IMR-90 (cell line): ENCODE results near the gene EGFL8. TPM values are rescaled to one million over a fixed set of nuclear protein-coding genes. Genes with fewer than 3 reads are reported as not detected.

ENCODE experiments used
- ATAC-seq: fragments of 200-7000 bp; cut with Tn5 transposase; 2 replicates; pipeline ENCODE4 v1.9.1; 2020; ENCODE audit warnings: low read depth, mild to moderate bottlenecking, moderate library complexity
- BruUV-seq: library from RNA; stranded (reverse); fragments of 400-500 nt; replicated peaks from 2 replicates; lab custom pipeline; 2021; lab: Mats Ljungman, UMichigan
- CTCF ChIA-PET: fragments of 300-600 bp; formaldehyde crosslinking; extraction: SDS; loops from one replicate; lab custom pipeline; 2021; ENCODE audit warnings: antibody characterized with exemption; lab: Yijun Ruan, JAX
- POLR2A ChIA-PET: fragments of 300-600 bp; sonication (Branson Sonifier 250); formaldehyde crosslinking; loops from one replicate; lab custom pipeline; 2022; ENCODE audit warnings: antibody characterized with exemption; ENCODE audit not compliant: unreplicated experiment; lab: Charles Lee
- DNase-seq: peaks from one replicate; pipeline ENCODE4 v3.0.0; 2013
- H2AFZ ChIP-seq: replicated peaks from 2 replicates; pipeline ENCODE3; 2013; ENCODE audit warnings: low read length, mild to moderate bottlenecking; ENCODE audit not compliant: poor library complexity
- H2AK5ac ChIP-seq: 2 replicates; pipeline ENCODE4 v1.6.1; 2013; ENCODE audit warnings: low read depth, low read length, inconsistent platforms
- H2AK9ac ChIP-seq: replicated peaks from 2 replicates; pipeline ENCODE3; 2013; ENCODE audit warnings: mild to moderate bottlenecking, low read depth, low read length, moderate library complexity; ENCODE audit not compliant: poor library complexity
- H2BK120ac ChIP-seq: 2 replicates; pipeline ENCODE4 v1.6.1; 2013; ENCODE audit warnings: low read depth, low read length, inconsistent platforms
- H2BK15ac ChIP-seq: 3 replicates; pipeline ENCODE4 v1.6.1; 2013; ENCODE audit warnings: low read depth, low read length, inconsistent platforms
- H2BK20ac ChIP-seq: 2 replicates; pipeline ENCODE4 v1.6.1; 2013; ENCODE audit warnings: low read depth, mild to moderate bottlenecking, inconsistent platforms, low read length, moderate library complexity
- H2BK5ac ChIP-seq: 2 replicates; pipeline ENCODE4 v1.6.1; 2013; ENCODE audit warnings: mild to moderate bottlenecking, low read depth, low read length, inconsistent platforms; ENCODE audit not compliant: poor library complexity, severe bottlenecking
- H3K14ac ChIP-seq: replicated peaks from 2 replicates; pipeline ENCODE4 v1.6.1; 2013; ENCODE audit warnings: low read depth, low read length, inconsistent platforms
- H3K18ac ChIP-seq: 2 replicates; pipeline ENCODE4 v1.6.1; 2013; ENCODE audit warnings: low read depth, low read length, control low read depth
- H3K23ac ChIP-seq: 2 replicates; pipeline ENCODE4 v1.6.1; 2013; ENCODE audit warnings: low read depth, low read length, inconsistent platforms
- H3K27ac ChIP-seq: 2 replicates; pipeline ENCODE4 v1.5.1; 2013; ENCODE audit warnings: mild to moderate bottlenecking, control low read depth, low read length; ENCODE audit not compliant: insufficient read depth
- H3K27me3 ChIP-seq: 2 replicates; pipeline ENCODE4 v1.6.1; 2013; ENCODE audit warnings: low read length; ENCODE audit not compliant: control insufficient read depth, insufficient read depth
- H3K36me3 ChIP-seq: 2 replicates; pipeline ENCODE4 v1.6.1; 2013; ENCODE audit warnings: low read length, mixed read lengths; ENCODE audit not compliant: control insufficient read depth, insufficient read depth
- H3K4ac ChIP-seq: 2 replicates; pipeline ENCODE4 v1.6.1; 2013; ENCODE audit warnings: low read depth, low read length, inconsistent platforms
- H3K4me1 ChIP-seq: 2 replicates; pipeline ENCODE4 v1.6.1; 2013; ENCODE audit warnings: low read length, mixed read lengths; ENCODE audit not compliant: control insufficient read depth, insufficient read depth
- H3K4me2 ChIP-seq: 2 replicates; pipeline ENCODE4 v1.6.1; 2013; ENCODE audit warnings: low read depth, mild to moderate bottlenecking, control low read depth, low read length, moderate library complexity
- H3K4me3 ChIP-seq: 2 replicates; pipeline ENCODE4 v1.5.1; 2013; ENCODE audit warnings: low read depth, mild to moderate bottlenecking, control low read depth, low read length, moderate library complexity; ENCODE audit not compliant: insufficient read depth
- H3K56ac ChIP-seq: 2 replicates; pipeline ENCODE4 v1.6.1; 2013; ENCODE audit warnings: low read length, inconsistent platforms; ENCODE audit not compliant: insufficient read depth; ENCODE audit errors: extremely low read depth
- H3K79me1 ChIP-seq, 2 experiments: 2 replicates each; pipeline ENCODE4 v1.6.1; 2013; ENCODE audit warnings: low read length in 2 of 2, inconsistent platforms in 1 of 2, low read depth in 1 of 2
- H3K9ac ChIP-seq: 2 replicates; pipeline ENCODE4 v1.6.1; 2013; ENCODE audit warnings: low read depth, low read length, control low read depth
- H3K9me1 ChIP-seq: 2 replicates; pipeline ENCODE4 v1.6.1; 2013; ENCODE audit warnings: low read length, inconsistent platforms; ENCODE audit not compliant: insufficient read depth
- H3K9me3 ChIP-seq: 2 replicates; pipeline ENCODE4 v1.6.1; 2013; ENCODE audit warnings: low read length; ENCODE audit not compliant: control insufficient read depth, insufficient read depth
- H4K20me1 ChIP-seq: 2 replicates; pipeline ENCODE4 v1.6.1; 2013; ENCODE audit warnings: low read length, inconsistent platforms; ENCODE audit not compliant: insufficient read depth
- H4K5ac ChIP-seq: 2 replicates; pipeline ENCODE4 v1.6.1; 2013; ENCODE audit warnings: mild to moderate bottlenecking, low read depth, low read length, control low read depth
- H4K8ac ChIP-seq, 2 experiments: 2 replicates each; pipeline ENCODE4 v1.6.1; 2013; ENCODE audit warnings: low read depth in 2 of 2, low read length in 2 of 2, control low read depth in 1 of 2, inconsistent platforms in 1 of 2
- H4K91ac ChIP-seq: 2 replicates; pipeline ENCODE4 v1.6.1; 2013; ENCODE audit warnings: low read depth, low read length, inconsistent platforms; ENCODE audit not compliant: insufficient read depth
- MXI1 ChIP-seq: IDR thresholded peaks from 2 replicates; pipeline ENCODE4 v1.6.1; 2012; ENCODE audit warnings: low read depth, mild to moderate bottlenecking, low read length, moderate library complexity, borderline replicate concordance
- POLR2A ChIP-seq: IDR thresholded peaks from 2 replicates; pipeline ENCODE4 v1.6.1; 2012; ENCODE audit warnings: mild to moderate bottlenecking, low read depth, low read length
- SMC3 ChIP-seq: fragments of 150-350 bp; IDR thresholded peaks from 2 replicates; pipeline ENCODE4 v1.6.1; 2016; ENCODE audit warnings: low read depth, mild to moderate bottlenecking, antibody characterized with exemption, low read length, moderate library complexity
- WGBS, 2 experiments: methylation state at CpG; one replicate each; pipeline versions ENCODE4 v1.1.5 to v1.1.7; 2013; ENCODE audit warnings: missing lambda C conversion rate in 2 of 2; ENCODE audit not compliant: insufficient read length in 1 of 2; ENCODE audit errors: extremely low coverage in 2 of 2; 5-methylcytosine and 5-hydroxymethylcytosine counted together
- dilution Hi-C: fragments of 300-500 bp; cut with HindIII; formaldehyde crosslinking; loops from one replicate; pipeline ENCODE4 v1.14.3; 2018; ENCODE audit warnings: low sequenced_read_pairs; ENCODE audit not compliant: unreplicated experiment
- in situ Hi-C: fragments of 300-500 bp; cut with MboI; formaldehyde crosslinking; loops from 3 replicates; pipeline ENCODE4 v1.14.3; 2019; ENCODE audit warnings: low sequenced_read_pairs, inconsistent platforms, mixed read lengths
- intact Hi-C: fragments of 100-400 bp; cut with micrococcal nuclease; formaldehyde crosslinking; loops from 2 replicates; pipeline ENCODE4 v1.10.0; 2022
- polyA plus RNA-seq, 3 experiments: library from polyadenylated mRNA; depleted of rRNA; stranded (reverse); fragments of >200 nt; gene quantifications; 2 replicates each; pipeline ENCODE4 v1.2.3, GENCODE V29; 2012; ENCODE audit warnings: low replicate concordance in 1 of 3
- total RNA-seq: library from RNA; depleted of rRNA; stranded (reverse); fragments of >200 nt; gene quantifications from 2 replicates; pipeline ENCODE4 v1.2.3, GENCODE V29; 2012

EGFL8 gene
- total and polyA plus RNA-seq, 2 of the 4 experiments (the other 2 are of a cell fraction), result 0.18 to 4.7 TPM

DNA sequence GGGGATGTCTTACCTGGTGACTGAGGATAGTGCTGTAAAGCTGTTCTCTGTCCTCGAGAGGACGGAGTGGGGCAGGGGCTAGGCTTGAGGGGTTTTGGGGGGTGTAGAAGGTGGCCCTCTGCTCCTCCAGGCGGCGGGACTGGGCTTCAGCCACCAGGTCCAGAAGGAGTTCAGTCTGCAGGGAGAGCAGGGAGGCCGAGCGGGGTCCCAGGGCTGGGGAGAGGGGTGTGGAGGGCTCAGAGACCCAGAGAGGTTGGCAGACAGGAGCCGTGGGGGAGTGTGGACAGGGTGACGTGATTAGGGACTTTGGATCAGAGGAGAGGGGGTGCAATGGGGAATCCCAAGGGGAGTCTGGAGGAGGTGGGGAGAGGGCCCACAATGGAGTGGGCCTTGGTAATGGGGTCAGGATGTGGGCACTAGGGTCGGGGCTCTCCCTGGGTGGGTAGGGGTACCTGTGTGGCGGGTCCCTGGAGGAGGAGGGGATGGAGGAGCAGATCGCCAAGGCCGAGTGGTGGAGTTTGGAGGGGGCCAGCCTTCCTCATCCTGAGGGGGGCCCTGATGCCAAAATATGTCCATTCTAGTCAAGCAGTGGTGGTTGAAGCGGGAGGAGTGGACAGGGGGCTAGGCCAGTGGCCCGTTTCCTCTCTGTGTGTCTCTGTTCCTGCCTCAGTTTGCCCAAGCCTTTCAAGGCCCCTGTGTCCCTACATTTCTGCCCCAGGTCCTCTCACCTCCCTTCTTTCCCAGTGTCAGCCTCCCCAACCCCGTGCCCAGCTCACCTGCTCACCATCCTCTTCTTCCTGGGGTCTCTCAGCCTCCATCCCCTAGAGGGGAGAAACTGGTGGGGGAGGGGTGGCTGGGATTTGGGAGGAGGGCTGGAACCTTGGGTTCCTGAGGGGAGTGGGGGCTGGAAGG is 27.6 kb downstream of the EGFL8 start:
- no peak for TF ChIP-seq POLR2A
- no peak for TF ChIP-seq MXI1
- no peak for TF ChIP-seq SMC3
- peak overlapping the region; percentile 97 for H4K91ac ChIP-seq
- H3K4me1 ChIP-seq, result peaks cover 15% of the 10 kb centered on the region
- BruUV-seq, result no TSS peak
- intact Hi-C loops (no loop called here), dilution Hi-C loops (no loop called here), in situ Hi-C loops (loop anchor here (5.0 to 25.0 kb wide), 2 partner anchors 75 to 770 kb away; partner anchors contain the start of genes BRD2 and HLA-DMA)
- H3K18ac ChIP-seq, result peak overlapping the region; percentile 72
- H2BK5ac ChIP-seq, result peak overlapping the region; percentile 95
- peak overlapping the region; percentile 9 for H2AFZ ChIP-seq
- H4K5ac ChIP-seq, result peak overlapping the region; percentile 95
- no peak overlapping the region for H3K56ac ChIP-seq
- H3K27ac ChIP-seq, result peak overlapping the region; percentile 77
- no peak for ATAC-seq
- H2BK20ac ChIP-seq, result peak overlapping the region; percentile 75
- ChIA-PET CTCF (no interaction called here), POLR2A (no interaction called here)
- H3K9me3 ChIP-seq, result no peaks in the 10 kb centered on the region
- peak overlapping the region; percentile 98 for H3K4ac ChIP-seq
- no peak overlapping the region for H3K9ac ChIP-seq
- H3K23ac ChIP-seq, result no peak overlapping the region
- H3K36me3 ChIP-seq, result peaks cover 11% of the 10 kb centered on the region
- peak overlapping the region; percentile 41; the same call in 1 of the 2 replicates for H3K14ac ChIP-seq
- H3K79me1 ChIP-seq, result peaks cover 24 to 65% of the 10 kb centered on the region in 2 experiments
- no peaks in the 10 kb centered on the region for H4K20me1 ChIP-seq
- peak overlapping the region; percentile 67 for H3K4me2 ChIP-seq
- WGBS, 2 experiments, result 70% methylated on average over 3 of the region's 15 CpGs; no CpG with 5 or more reads in 1 of the 2 experiments
- peak overlapping the region; percentile 100 for H2AK5ac ChIP-seq
- no peak for DNase-seq
- H2BK15ac ChIP-seq, result peak overlapping the region; percentile 70
- peak overlapping the region; percentile 77 to 97 for H4K8ac ChIP-seq
- peak overlapping the region; percentile 98 for H2AK9ac ChIP-seq
- H3K4me3 ChIP-seq, result no peak overlapping the region
- H3K27me3 ChIP-seq, result no peaks in the 10 kb centered on the region
- H3K9me1 ChIP-seq, result peaks cover 23% of the 10 kb centered on the region
- peak overlapping the region; percentile 85 for H2BK120ac ChIP-seq
